Transverse colon (tissue), 4 donors: ENCODE results near the gene MBNL2. TPM values are rescaled to one million over a fixed set of nuclear protein-coding genes. Genes with fewer than 3 reads are reported as not detected.

Source experiments
- DNase-seq: peaks from one replicate; pipeline ENCODE4 v3.0.0-alpha.2; 2019
- H3K27ac ChIP-seq, 4 donors: fragments of 200-600 bp; sonication (generic); 2 replicates each; pipeline ENCODE4 v1.5.1; 2016 to 2018; ENCODE audit warnings: inconsistent platforms in 4 of 4
- H3K27me3 ChIP-seq: fragments of 200-600 bp; sonication (generic); 2 replicates; pipeline ENCODE4 v1.5.1; 2017; ENCODE audit warnings: inconsistent platforms
- H3K36me3 ChIP-seq, 4 donors: fragments of 200-600 bp; sonication (generic); 2 replicates each; pipeline ENCODE4 v1.5.1; 2017 to 2019; ENCODE audit warnings: inconsistent platforms in 4 of 4
- H3K4me1 ChIP-seq, 4 donors: fragments of 200-600 bp; sonication (generic); 2 replicates each; pipeline ENCODE4 v1.5.1; 2017 to 2020; ENCODE audit warnings: inconsistent platforms in 4 of 4
- H3K4me3 ChIP-seq, 4 donors: fragments of 200-600 bp; sonication (generic); 1 replicate in 1 of 4; 2 replicates in 3 of 4; pipeline versions ENCODE4 v1.5.1 to v1.6.1; 2017 to 2019; ENCODE audit warnings: inconsistent platforms in 4 of 4
- H3K9me3 ChIP-seq, 2 donors: fragments of 200-600 bp; sonication (generic); 2 replicates each; pipeline ENCODE4 v1.5.1; 2017 to 2019; ENCODE audit warnings: inconsistent platforms in 2 of 2
- EP300 ChIP-seq: sonication (generic); formaldehyde crosslinking; IDR thresholded peaks from one replicate; pipeline ENCODE4 v1.6.1; 2017; ENCODE audit warnings: antibody characterized with exemption, low read depth
- POLR2A ChIP-seq: fragments of 450-650 bp; IDR thresholded peaks from one replicate; pipeline ENCODE4 v1.6.1; 2016; ENCODE audit warnings: antibody characterized with exemption, mild to moderate bottlenecking, moderate library complexity
- POLR2AphosphoS5 ChIP-seq, 3 donors: sonication (generic); formaldehyde crosslinking; IDR thresholded peaks; one replicate each; pipeline ENCODE4 v1.6.1; 2016; ENCODE audit warnings: antibody characterized with exemption in 3 of 3
- WGBS, 2 donors: methylation state at CpG; one replicate each; pipeline ENCODE4 v1.1.5; 2018; ENCODE audit warnings: low coverage in 1 of 2; 5-methylcytosine and 5-hydroxymethylcytosine counted together
- in situ Hi-C, 4 donors: fragments of 200-750 bp; cut with MboI; loops; one replicate each; pipeline versions ENCODE4 v1.15.0 to v1.15.1; 2017; ENCODE audit warnings: low sequenced_read_pairs in 3 of 4, low pct_ligation_motif_present in 1 of 4, low pct_unique_long_range_greater_than_20kb in 1 of 4
- intact Hi-C: fragments of 100-400 bp; cut with DNase I; formaldehyde crosslinking; loops from one replicate; pipeline ENCODE4 v1.15.1; 2023; ENCODE audit warnings: low total_unique reads
- total RNA-seq, 4 donors: library from RNA; depleted of rRNA; stranded (reverse); fragments of >200 nt; gene quantifications; one replicate each; pipeline ENCODE4 v1.1.0, GENCODE V29; 2016
- TF ChIP-seq, protein P1 (sequence below), 5 experiments: fragments of 200-600 bp in 3 of 5; fragments of 450-650 bp in 2 of 5; sonication (generic) in 3 of 5; IDR thresholded peaks; 1 replicate in 2 of 5; 2 replicates in 3 of 5; pipeline ENCODE4 v1.5.1; 2016 to 2017; ENCODE audit warnings: antibody characterized with exemption in 5 of 5, inconsistent platforms in 3 of 5, mild to moderate bottlenecking in 2 of 5, moderate library complexity in 1 of 5

Gene MBNL2
- total RNA-seq, 4 donors from 2014 or later = 26.9 to 53.7 (median 46.1) TPM

DNA sequence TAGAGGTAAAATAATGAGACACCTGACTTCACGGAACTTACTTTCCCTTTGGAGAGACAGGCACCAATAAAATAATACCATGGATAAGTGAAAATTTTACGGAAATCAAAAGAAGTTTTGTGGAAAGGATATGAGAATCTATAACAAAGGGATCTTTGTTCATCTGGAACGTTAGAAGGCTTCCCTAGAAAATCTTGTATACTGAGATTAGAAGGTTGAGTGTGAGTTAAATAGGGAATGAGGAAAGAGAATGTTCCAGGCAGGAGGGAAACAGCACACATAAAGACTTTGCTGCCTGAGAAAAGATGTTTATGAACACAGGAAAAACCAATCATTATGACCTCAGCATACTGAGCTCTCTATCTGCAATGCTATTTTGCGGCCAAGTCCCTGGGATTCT lies 192.3 kb downstream of the MBNL2 start:
- H3K27me3 ChIP-seq = no peaks in the 10 kb centered on the region
- TF ChIP-seq, protein P1, sequence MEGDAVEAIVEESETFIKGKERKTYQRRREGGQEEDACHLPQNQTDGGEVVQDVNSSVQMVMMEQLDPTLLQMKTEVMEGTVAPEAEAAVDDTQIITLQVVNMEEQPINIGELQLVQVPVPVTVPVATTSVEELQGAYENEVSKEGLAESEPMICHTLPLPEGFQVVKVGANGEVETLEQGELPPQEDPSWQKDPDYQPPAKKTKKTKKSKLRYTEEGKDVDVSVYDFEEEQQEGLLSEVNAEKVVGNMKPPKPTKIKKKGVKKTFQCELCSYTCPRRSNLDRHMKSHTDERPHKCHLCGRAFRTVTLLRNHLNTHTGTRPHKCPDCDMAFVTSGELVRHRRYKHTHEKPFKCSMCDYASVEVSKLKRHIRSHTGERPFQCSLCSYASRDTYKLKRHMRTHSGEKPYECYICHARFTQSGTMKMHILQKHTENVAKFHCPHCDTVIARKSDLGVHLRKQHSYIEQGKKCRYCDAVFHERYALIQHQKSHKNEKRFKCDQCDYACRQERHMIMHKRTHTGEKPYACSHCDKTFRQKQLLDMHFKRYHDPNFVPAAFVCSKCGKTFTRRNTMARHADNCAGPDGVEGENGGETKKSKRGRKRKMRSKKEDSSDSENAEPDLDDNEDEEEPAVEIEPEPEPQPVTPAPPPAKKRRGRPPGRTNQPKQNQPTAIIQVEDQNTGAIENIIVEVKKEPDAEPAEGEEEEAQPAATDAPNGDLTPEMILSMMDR (IDR thresholded peaks at IDR 0.05) = no peak
- no peak for TF ChIP-seq EP300
- TF ChIP-seq POLR2AphosphoS5 (IDR thresholded peaks at IDR 0.05) = no peak
- TF ChIP-seq POLR2A = no peak
- peaks cover 0 to 4% (median 0%) of the 10 kb centered on the region in 4 donors for H3K4me1 ChIP-seq
- H3K27ac ChIP-seq = no peak overlapping the region
- no peaks in the 10 kb centered on the region for H3K9me3 ChIP-seq
- in situ Hi-C loops = no loop called here
- intact Hi-C loops = no loop called here
- WGBS, 2 donors = 46 to 55% methylated on average over 4 of the region's 4 CpGs
- no peaks in the 10 kb centered on the region for H3K36me3 ChIP-seq
- DNase-seq = no peak
- H3K4me3 ChIP-seq = no peak overlapping the region

DNA sequence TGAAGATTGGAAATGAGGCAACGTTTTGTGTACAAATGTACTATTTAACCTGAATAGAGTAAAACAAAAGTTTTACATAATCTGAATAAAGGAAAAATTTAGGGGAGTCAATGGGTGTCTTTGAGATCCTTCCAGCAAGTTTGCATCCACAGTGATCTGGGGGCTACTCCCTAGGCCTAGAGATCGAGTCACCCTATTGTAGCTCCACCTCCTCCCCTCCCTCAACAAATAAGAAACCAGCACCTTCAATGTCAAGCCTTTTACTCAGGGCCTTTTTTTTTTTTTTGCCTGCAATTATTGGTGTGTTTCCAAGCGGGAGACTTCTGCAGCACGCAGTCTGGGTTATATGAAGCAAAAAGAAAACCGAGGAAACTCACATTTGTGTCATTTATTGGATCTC lies 195.6 kb downstream of the MBNL2 start:
- in situ Hi-C loops (no loop called here), intact Hi-C loops (no loop called here)
- Histone ChIP-seq H3K4me3 (no peak overlapping the region), H3K36me3 (no peaks in the 10 kb centered on the region), H3K27ac (no peak overlapping the region), H3K4me1 (peaks cover 0 to 7% (median 3%) of the 10 kb centered on the region in 4 donors), H3K27me3 (no peaks in the 10 kb centered on the region), H3K9me3 (no peaks in the 10 kb centered on the region)
- 61 to 66% methylated on average over 5 of the region's 5 CpGs for WGBS, 2 donors
- TF ChIP-seq POLR2A = no peak
- TF ChIP-seq EP300 = no peak
- no peak for TF ChIP-seq POLR2AphosphoS5 (IDR thresholded peaks at IDR 0.05)
- TF ChIP-seq, protein P1 (IDR thresholded peaks at IDR 0.05) = no peak
- DNase-seq = no peak

DNA sequence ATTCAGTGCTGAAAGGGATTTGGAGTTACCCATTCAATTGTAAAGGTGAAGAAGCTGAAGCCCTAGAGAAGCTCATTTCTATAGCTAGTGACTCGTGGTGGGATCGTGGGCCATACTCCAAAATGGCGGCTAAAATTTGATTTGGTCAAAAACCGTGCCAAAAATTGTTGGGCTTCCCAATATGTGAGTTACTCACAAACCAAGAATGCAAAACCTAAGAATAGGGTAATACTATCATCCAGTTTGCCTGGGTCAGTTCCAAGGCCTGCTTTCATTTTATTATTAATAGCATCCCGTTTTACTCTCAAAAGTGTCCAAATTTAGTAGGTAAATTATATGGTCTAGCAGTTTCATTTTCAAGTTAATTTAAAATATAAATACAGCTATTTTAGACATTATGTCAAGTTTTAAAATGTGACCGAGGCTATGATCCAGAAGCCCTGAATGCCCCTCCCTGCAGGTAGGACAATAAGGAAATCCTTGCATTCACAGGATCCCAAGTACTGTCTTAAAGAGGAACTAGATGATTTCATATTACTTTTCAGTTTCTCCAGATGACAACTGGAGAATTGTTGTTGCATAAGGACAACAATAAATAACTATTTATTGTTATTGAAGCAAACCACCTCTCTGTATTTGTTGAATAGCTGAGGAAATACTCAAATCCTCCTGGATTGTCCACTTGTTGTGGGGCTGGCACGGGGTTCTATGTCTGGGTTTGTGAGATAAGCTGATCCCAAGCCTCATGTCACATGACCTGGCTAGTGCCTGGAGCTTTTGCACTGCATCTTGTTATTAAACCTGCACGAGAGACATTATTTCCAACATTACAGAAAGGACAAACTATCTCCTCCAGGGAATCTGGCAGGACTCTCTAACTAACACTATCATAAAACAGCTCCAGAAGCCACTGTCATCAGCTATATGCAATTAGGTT lies 200.3 kb downstream of the MBNL2 start:
- peak overlapping the region in 2 of 4 donors; percentile 7 to 37 for H3K27ac ChIP-seq
- no peak for DNase-seq
- H3K4me1 ChIP-seq = peaks cover 0 to 9% (median 3%) of the 10 kb centered on the region in 4 donors
- WGBS, 2 donors = 59 to 74% methylated on average over 4 to 8 of the region's 8 CpGs
- TF ChIP-seq POLR2A (no peak), POLR2AphosphoS5 (IDR thresholded peaks at IDR 0.05) (no peak), EP300 (no peak)
- TF ChIP-seq, protein P1 (IDR thresholded peaks at IDR 0.05) = no peak
- intact Hi-C loops = no loop called here
- H3K4me3 ChIP-seq = no peak overlapping the region
- no peaks in the 10 kb centered on the region for H3K9me3 ChIP-seq
- in situ Hi-C loops = no loop called here
- no peaks in the 10 kb centered on the region for H3K36me3 ChIP-seq
- H3K27me3 ChIP-seq = no peaks in the 10 kb centered on the region

DNA sequence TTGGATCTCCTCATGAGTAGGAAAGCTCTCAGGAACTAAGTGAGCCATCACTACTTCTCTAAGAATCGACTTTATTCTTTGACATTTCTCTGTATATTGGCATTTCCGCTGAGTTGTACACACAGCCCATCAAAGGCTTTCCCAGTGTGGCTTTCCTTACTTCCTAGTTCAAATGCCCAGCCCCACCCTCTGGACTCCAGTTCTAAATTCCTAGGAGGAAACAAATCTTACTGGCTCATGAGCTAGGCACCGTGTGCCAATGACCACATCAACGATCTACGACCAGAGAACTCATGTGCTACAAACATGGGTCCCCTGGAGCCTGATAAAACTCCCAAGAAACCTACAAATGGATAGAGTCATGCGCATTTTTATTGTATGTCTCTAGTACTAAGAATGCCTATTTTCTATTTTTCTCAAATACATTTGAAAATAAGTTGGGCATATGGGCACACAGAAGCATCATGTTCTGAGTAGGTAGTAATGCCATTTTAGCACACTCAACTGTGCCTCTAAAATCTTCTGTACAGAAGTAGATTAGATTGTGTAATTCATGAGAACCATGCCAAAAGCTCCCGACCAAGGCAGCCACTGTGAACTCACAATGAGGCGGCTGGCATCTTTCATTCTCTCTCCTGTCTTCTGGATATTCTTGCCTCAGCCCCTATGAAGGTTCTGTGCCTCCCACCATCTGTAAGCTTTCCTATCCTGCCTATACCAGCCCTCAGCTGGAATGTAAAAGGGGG lies 201.3 kb downstream of the MBNL2 start:
- H3K27ac ChIP-seq = no peak overlapping the region
- H3K27me3 ChIP-seq = no peaks in the 10 kb centered on the region
- H3K4me1 ChIP-seq = peaks cover 0 to 9% (median 3%) of the 10 kb centered on the region in 4 donors
- H3K36me3 ChIP-seq = no peaks in the 10 kb centered on the region
- DNase-seq = no peak
- TF ChIP-seq EP300 = no peak
- TF ChIP-seq, protein P1 (IDR thresholded peaks at IDR 0.05) = no peak
- TF ChIP-seq POLR2A = no peak
- TF ChIP-seq POLR2AphosphoS5 (IDR thresholded peaks at IDR 0.05) = no peak
- intact Hi-C loops = no loop called here
- in situ Hi-C loops = no loop called here
- H3K9me3 ChIP-seq = no peaks in the 10 kb centered on the region
- H3K4me3 ChIP-seq = no peak overlapping the region
- 90 to 91% methylated on average over 5 to 8 of the region's 8 CpGs for WGBS, 2 donors
